ENCODE measurements around the gene USP4.

USP4 gene

GRCh38 chr3:49311283-49311682, 28.6 kb downstream of the USP4 start:
- FAIRE-seq, result no peak
- no peak for DNase-seq (ENCODE audit: insufficient read length, low spot score)
- TF ChIP-seq CTCF (IDR thresholded peaks at IDR 0.05; ENCODE audit: insufficient read depth, missing control alignments), result no peak

GRCh38 chr3:49310677-49311076, 29.2 kb downstream of the USP4 start:
- DNase-seq (ENCODE audit: insufficient read length, low spot score), result no peak
- no peak for TF ChIP-seq CTCF (IDR thresholded peaks at IDR 0.05; ENCODE audit: insufficient read depth, missing control alignments)

GRCh38 chr3:49305608-49306007, 34.2 kb downstream of the USP4 start:
- FAIRE-seq (no peak), DNase-seq (ENCODE audit: insufficient read length, low spot score) (no peak)
- TF ChIP-seq CTCF (IDR thresholded peaks at IDR 0.05; ENCODE audit: insufficient read depth, missing control alignments), result no peak

More at GRCh38 chr3:49310677-49311076, 29.2 kb downstream of the USP4 start:
- no peak for FAIRE-seq

GRCh38 chr3:49302613-49303012, 37.2 kb downstream of the USP4 start:
- DNase-seq (ENCODE audit: insufficient read length, low spot score), result no peak
- no peak for TF ChIP-seq CTCF (IDR thresholded peaks at IDR 0.05; ENCODE audit: insufficient read depth, missing control alignments)
- FAIRE-seq, result no peak

GRCh38 chr3:49300595-49300994, 39.3 kb downstream of the USP4 start:
- FAIRE-seq, result no peak
- DNase-seq (ENCODE audit: insufficient read length, low spot score), result no peak
- TF ChIP-seq CTCF (IDR thresholded peaks at IDR 0.05; ENCODE audit: insufficient read depth, missing control alignments), result no peak

- TF ChIP-seq CTCF (IDR thresholded peaks at IDR 0.05; ENCODE audit: insufficient read depth, missing control alignments), result no peak
- FAIRE-seq (no peak), DNase-seq (ENCODE audit: insufficient read length, low spot score) (no peak)
These were observed 41.3 kb downstream of the USP4 start for GRCh38 chr3:49298511-49298910.

- no peak for FAIRE-seq
- no peak for TF ChIP-seq CTCF (IDR thresholded peaks at IDR 0.05; ENCODE audit: insufficient read depth, missing control alignments)
- no peak for DNase-seq (ENCODE audit: insufficient read length, low spot score)
These were observed 43.0 kb downstream of the USP4 start for GRCh38 chr3:49296781-49297411.

All from D721Med (cell line).